HepG2 (cell line): Measurements from ENCODE around the gene ZBED5. TPM values are rescaled to one million over a fixed set of nuclear protein-coding genes. Genes with fewer than 3 reads are reported as not detected.

Experiments
- EEA1 ChIP-seq: sonication (generic); formaldehyde crosslinking; IDR thresholded peaks from 2 replicates; pipeline ENCODE4 v1.5.1; 2020; ENCODE audit warnings: mild to moderate bottlenecking, missing genetic modification reagents, borderline replicate concordance
- SIX1 ChIP-seq: sonication (generic); formaldehyde crosslinking; IDR thresholded peaks from 2 replicates; pipeline ENCODE4 v1.4.0; 2020; ENCODE audit warnings: missing genetic modification reagents, borderline replicate concordance
- ZEB1 ChIP-seq: IDR thresholded peaks from 2 replicates; pipeline ENCODE4 v1.6.1; 2012; ENCODE audit warnings: mild to moderate bottlenecking, low read depth, inconsistent platforms; ENCODE audit not compliant: insufficient replicate concordance
- ZNF232 ChIP-seq: sonication (generic); formaldehyde crosslinking; IDR thresholded peaks from 2 replicates; pipeline ENCODE4 v1.4.0; 2020; ENCODE audit warnings: missing genetic modification reagents, borderline replicate concordance
- ZNF333 ChIP-seq: sonication (generic); formaldehyde crosslinking; IDR thresholded peaks from 2 replicates; pipeline ENCODE4 v1.4.0; 2020; ENCODE audit warnings: mild to moderate bottlenecking, missing genetic modification reagents, borderline replicate concordance
- ZNF703 ChIP-seq: sonication (generic); formaldehyde crosslinking; IDR thresholded peaks from 2 replicates; pipeline ENCODE4 v1.5.1; 2020; ENCODE audit warnings: missing genetic modification reagents, mild to moderate bottlenecking, moderate library complexity, borderline replicate concordance
- ZNF770 ChIP-seq: sonication (generic); formaldehyde crosslinking; IDR thresholded peaks from 2 replicates; pipeline ENCODE4 v1.5.0; 2020; ENCODE audit warnings: mild to moderate bottlenecking, missing genetic modification reagents
- ZNF781 ChIP-seq: sonication (generic); formaldehyde crosslinking; IDR thresholded peaks from 2 replicates; pipeline ENCODE4 v1.5.1; 2020; ENCODE audit warnings: borderline replicate concordance, mild to moderate bottlenecking, missing genetic modification reagents; ENCODE audit errors: not compliant biosample characterization
- polyA plus RNA-seq, 8 experiments: library from polyadenylated mRNA; depleted of rRNA in 3 of 8; stranded (reverse) in 7 of 8; unstranded in 1 of 8; fragments of >200 nt; fragmentation: Illumina TruSeq in 4 of 8; extraction: Trizol in 4 of 8; gene quantifications; 2 replicates each; pipeline versions ENCODE4 v1.2.1 to v1.2.3, GENCODE V29; 2011 to 2016; ENCODE audit warnings: low read depth in 4 of 8, missing spikeins in 1 of 8, mixed read lengths in 1 of 8; ENCODE audit not compliant: insufficient read depth in 1 of 8
- total RNA-seq, 5 experiments: library from RNA; depleted of rRNA; stranded (reverse); fragments of >200 nt; fragmentation: Illumina TruSeq; extraction: Trizol; gene quantifications; 2 replicates each; pipeline ENCODE4 v1.2.3, GENCODE V29; 2016; ENCODE audit warnings: low read depth in 1 of 5
- TF ChIP-seq, protein P1 (sequence below): sonication (generic); formaldehyde crosslinking; IDR thresholded peaks from 2 replicates; pipeline ENCODE4 v1.8.0; 2022; ENCODE audit warnings: mild to moderate bottlenecking, missing genetic modification reagents; ENCODE audit not compliant: insufficient replicate concordance
- TF ChIP-seq, protein P2 (sequence below): sonication (generic); formaldehyde crosslinking; IDR thresholded peaks from 2 replicates; pipeline ENCODE4 v1.4.0; 2020; ENCODE audit warnings: missing genetic modification reagents
- TF ChIP-seq, protein P3 (sequence below): conservative IDR thresholded peaks from 2 replicates; pipeline ENCODE4 v1.6.1; 2018; ENCODE audit warnings: missing genetic modification reagents
- TF ChIP-seq, protein P4 (sequence below): sonication (generic); formaldehyde crosslinking; IDR thresholded peaks from 2 replicates; pipeline ENCODE4 v1.8.1; 2023; ENCODE audit warnings: mild to moderate bottlenecking, missing genetic modification reagents
- TF ChIP-seq, protein P5 (sequence below): sonication (generic); formaldehyde crosslinking; IDR thresholded peaks from 2 replicates; pipeline ENCODE4 v1.4.0; 2020; ENCODE audit warnings: missing genetic modification reagents, borderline replicate concordance

Gene ZBED5
- total and polyA plus RNA-seq, 2 of the 13 experiments (the other 11 are each of a cell fraction or from before 2014, with no cell fraction given) = 18.2 to 38.6 TPM

GRCh38 chr11:10857709-10858438 lies at the start of gene ZBED5 (continued):
- TF ChIP-seq ZNF770 (CRISPR knock-in tag) (no peak), ZNF703 (CRISPR knock-in tag) (no peak), SIX1 (no peak), ZNF781 (CRISPR knock-in tag) (peak; percentile 7), ZNF232 (CRISPR knock-in tag) (no peak), EEA1 (CRISPR knock-in tag) (no peak), ZNF333 (CRISPR knock-in tag) (no peak), ZEB1 (no peak)
- TF ChIP-seq, protein P1, sequence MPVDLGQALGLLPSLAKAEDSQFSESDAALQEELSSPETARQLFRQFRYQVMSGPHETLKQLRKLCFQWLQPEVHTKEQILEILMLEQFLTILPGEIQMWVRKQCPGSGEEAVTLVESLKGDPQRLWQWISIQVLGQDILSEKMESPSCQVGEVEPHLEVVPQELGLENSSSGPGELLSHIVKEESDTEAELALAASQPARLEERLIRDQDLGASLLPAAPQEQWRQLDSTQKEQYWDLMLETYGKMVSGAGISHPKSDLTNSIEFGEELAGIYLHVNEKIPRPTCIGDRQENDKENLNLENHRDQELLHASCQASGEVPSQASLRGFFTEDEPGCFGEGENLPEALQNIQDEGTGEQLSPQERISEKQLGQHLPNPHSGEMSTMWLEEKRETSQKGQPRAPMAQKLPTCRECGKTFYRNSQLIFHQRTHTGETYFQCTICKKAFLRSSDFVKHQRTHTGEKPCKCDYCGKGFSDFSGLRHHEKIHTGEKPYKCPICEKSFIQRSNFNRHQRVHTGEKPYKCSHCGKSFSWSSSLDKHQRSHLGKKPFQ (CRISPR knock-in tag) = no peak
- TF ChIP-seq, protein P2, sequence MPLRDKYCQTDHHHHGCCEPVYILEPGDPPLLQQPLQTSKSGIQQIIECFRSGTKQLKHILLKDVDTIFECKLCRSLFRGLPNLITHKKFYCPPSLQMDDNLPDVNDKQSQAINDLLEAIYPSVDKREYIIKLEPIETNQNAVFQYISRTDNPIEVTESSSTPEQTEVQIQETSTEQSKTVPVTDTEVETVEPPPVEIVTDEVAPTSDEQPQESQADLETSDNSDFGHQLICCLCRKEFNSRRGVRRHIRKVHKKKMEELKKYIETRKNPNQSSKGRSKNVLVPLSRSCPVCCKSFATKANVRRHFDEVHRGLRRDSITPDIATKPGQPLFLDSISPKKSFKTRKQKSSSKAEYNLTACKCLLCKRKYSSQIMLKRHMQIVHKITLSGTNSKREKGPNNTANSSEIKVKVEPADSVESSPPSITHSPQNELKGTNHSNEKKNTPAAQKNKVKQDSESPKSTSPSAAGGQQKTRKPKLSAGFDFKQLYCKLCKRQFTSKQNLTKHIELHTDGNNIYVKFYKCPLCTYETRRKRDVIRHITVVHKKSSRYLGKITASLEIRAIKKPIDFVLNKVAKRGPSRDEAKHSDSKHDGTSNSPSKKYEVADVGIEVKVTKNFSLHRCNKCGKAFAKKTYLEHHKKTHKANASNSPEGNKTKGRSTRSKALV (CRISPR knock-in tag) = peak; percentile 21
- TF ChIP-seq, protein P3, sequence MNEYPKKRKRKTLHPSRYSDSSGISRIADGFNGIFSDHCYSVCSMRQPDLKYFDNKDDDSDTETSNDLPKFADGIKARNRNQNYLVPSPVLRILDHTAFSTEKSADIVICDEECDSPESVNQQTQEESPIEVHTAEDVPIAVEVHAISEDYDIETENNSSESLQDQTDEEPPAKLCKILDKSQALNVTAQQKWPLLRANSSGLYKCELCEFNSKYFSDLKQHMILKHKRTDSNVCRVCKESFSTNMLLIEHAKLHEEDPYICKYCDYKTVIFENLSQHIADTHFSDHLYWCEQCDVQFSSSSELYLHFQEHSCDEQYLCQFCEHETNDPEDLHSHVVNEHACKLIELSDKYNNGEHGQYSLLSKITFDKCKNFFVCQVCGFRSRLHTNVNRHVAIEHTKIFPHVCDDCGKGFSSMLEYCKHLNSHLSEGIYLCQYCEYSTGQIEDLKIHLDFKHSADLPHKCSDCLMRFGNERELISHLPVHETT (CRISPR knock-in tag) = no peak
- TF ChIP-seq, protein P4, sequence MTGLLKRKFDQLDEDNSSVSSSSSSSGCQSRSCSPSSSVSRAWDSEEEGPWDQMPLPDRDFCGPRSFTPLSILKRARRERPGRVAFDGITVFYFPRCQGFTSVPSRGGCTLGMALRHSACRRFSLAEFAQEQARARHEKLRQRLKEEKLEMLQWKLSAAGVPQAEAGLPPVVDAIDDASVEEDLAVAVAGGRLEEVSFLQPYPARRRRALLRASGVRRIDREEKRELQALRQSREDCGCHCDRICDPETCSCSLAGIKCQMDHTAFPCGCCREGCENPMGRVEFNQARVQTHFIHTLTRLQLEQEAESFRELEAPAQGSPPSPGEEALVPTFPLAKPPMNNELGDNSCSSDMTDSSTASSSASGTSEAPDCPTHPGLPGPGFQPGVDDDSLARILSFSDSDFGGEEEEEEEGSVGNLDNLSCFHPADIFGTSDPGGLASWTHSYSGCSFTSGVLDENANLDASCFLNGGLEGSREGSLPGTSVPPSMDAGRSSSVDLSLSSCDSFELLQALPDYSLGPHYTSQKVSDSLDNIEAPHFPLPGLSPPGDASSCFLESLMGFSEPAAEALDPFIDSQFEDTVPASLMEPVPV (CRISPR knock-in tag) = no peak
- TF ChIP-seq, protein P5, sequence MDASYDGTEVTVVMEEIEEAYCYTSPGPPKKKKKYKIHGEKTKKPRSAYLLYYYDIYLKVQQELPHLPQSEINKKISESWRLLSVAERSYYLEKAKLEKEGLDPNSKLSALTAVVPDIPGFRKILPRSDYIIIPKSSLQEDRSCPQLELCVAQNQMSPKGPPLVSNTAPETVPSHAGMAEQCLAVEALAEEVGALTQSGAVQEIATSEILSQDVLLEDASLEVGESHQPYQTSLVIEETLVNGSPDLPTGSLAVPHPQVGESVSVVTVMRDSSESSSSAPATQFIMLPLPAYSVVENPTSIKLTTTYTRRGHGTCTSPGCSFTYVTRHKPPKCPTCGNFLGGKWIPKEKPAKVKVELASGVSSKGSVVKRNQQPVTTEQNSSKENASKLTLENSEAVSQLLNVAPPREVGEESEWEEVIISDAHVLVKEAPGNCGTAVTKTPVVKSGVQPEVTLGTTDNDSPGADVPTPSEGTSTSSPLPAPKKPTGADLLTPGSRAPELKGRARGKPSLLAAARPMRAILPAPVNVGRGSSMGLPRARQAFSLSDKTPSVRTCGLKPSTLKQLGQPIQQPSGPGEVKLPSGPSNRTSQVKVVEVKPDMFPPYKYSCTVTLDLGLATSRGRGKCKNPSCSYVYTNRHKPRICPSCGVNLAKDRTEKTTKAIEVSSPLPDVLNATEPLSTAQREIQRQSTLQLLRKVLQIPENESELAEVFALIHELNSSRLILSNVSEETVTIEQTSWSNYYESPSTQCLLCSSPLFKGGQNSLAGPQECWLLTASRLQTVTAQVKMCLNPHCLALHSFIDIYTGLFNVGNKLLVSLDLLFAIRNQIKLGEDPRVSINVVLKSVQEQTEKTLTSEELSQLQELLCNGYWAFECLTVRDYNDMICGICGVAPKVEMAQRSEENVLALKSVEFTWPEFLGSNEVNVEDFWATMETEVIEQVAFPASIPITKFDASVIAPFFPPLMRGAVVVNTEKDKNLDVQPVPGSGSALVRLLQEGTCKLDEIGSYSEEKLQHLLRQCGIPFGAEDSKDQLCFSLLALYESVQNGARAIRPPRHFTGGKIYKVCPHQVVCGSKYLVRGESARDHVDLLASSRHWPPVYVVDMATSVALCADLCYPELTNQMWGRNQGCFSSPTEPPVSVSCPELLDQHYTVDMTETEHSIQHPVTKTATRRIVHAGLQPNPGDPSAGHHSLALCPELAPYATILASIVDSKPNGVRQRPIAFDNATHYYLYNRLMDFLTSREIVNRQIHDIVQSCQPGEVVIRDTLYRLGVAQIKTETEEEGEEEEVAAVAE = no peak
